Upper lobe of left lung (tissue), 6 donors: ENCODE measurements around the gene KDM8. TPM values are rescaled to one million over a fixed set of nuclear protein-coding genes. Genes with fewer than 3 reads are reported as not detected.
A peak's percentile ranks its signal among the peaks of the same experiment; 100 is the strongest.

Source experiments
- ATAC-seq, 2 donors: fragments of 200-7000 bp; cut with Tn5 transposase; one replicate each; pipeline ENCODE4 v1.9.1; 2022; ENCODE audit warnings: mild to moderate bottlenecking in 2 of 2, moderate library complexity in 2 of 2; ENCODE audit not compliant: low FRiP score in 2 of 2
- DNase-seq, 2 donors: peaks; one replicate each; pipeline ENCODE4 v3.0.0-alpha.2; 2019 to 2020
- H3K27ac ChIP-seq, 4 donors: fragments of 200-600 bp; sonication (generic); one replicate each; pipeline ENCODE4 v1.5.1; 2016 to 2019
- H3K27me3 ChIP-seq, 4 donors: fragments of 200-600 bp; sonication (generic); one replicate each; pipeline ENCODE4 v1.5.1; 2017 to 2019
- H3K36me3 ChIP-seq, 4 donors: fragments of 200-600 bp; sonication (generic); one replicate each; pipeline ENCODE4 v1.5.1; 2016 to 2019
- H3K4me1 ChIP-seq, 4 donors: fragments of 200-600 bp; sonication (generic); one replicate each; pipeline ENCODE4 v1.5.1; 2018 to 2019
- H3K4me3 ChIP-seq, 4 donors: fragments of 200-600 bp; sonication (generic); one replicate each; pipeline ENCODE4 v1.5.1; 2017 to 2019; ENCODE audit warnings: mild to moderate bottlenecking in 2 of 4, moderate library complexity in 1 of 4
- H3K9me3 ChIP-seq, 4 donors: fragments of 200-600 bp; sonication (generic); one replicate each; pipeline ENCODE4 v1.5.1; 2018 to 2019
- CTCF ChIP-seq, 6 experiments: fragments of 450-650 bp in 4 of 6; fragments of 200-600 bp in 2 of 6; sonication (generic) in 2 of 6; IDR thresholded peaks; one replicate each; pipeline ENCODE4 v1.5.1; 2016 to 2019; ENCODE audit warnings: antibody characterized with exemption in 6 of 6
- EP300 ChIP-seq, 4 donors: sonication (generic); formaldehyde crosslinking; IDR thresholded peaks; one replicate each; pipeline ENCODE4 v1.5.1; 2017; ENCODE audit warnings: antibody characterized with exemption in 4 of 4, control low read depth in 2 of 4
- POLR2A ChIP-seq, 4 donors: fragments of 450-650 bp; IDR thresholded peaks; one replicate each; pipeline ENCODE4 v1.5.1; 2016 to 2017; ENCODE audit warnings: antibody characterized with exemption in 4 of 4, mild to moderate bottlenecking in 2 of 4
- POLR2AphosphoS5 ChIP-seq, 2 donors: sonication (generic); formaldehyde crosslinking; IDR thresholded peaks; one replicate each; pipeline ENCODE4 v1.5.1; 2017; ENCODE audit warnings: antibody characterized with exemption in 2 of 2
- WGBS, 2 donors: methylation state at CpG; one replicate each; pipeline ENCODE4 v1.1.5; 2017 to 2018; 5-methylcytosine and 5-hydroxymethylcytosine counted together
- total RNA-seq, 6 donors: library from RNA; depleted of rRNA in 4 of 6; stranded (reverse); fragments of >200 nt in 4 of 6; gene quantifications; one replicate each; pipeline versions ENCODE4 v1.1.0 to v1.2.1, GENCODE V29; 2016 to 2021
- donor health status: DM: no; HTN: no; CAD: no; lungs with moderate emphysema.
- donor health status: DM: no; HTN: yes; CAD: no; lungs with severe emphysema.

The KDM8 gene
- total RNA-seq, 6 donors from 2014 or later = 5.1 to 50.3 (median 6.2) TPM

- Histone ChIP-seq H3K4me3 (no peak overlapping the region), H3K4me1 (no peaks in the 10 kb centered on the region), H3K9me3 (no peaks in the 10 kb centered on the region), H3K27me3 (no peaks in the 10 kb centered on the region), H3K27ac (no peak overlapping the region), H3K36me3 (peaks cover 7 to 72% (median 38%) of the 10 kb centered on the region in 4 donors)
- no peak for ATAC-seq
- DNase-seq = no peak
- WGBS, 2 donors = 91 to 93% methylated on average over 19 of the region's 19 CpGs
- TF ChIP-seq POLR2AphosphoS5 (IDR thresholded peaks at IDR 0.05) (no peak), CTCF (IDR thresholded peaks at IDR 0.05) (no peak), POLR2A (IDR thresholded peaks at IDR 0.05) (no peak), EP300 (IDR thresholded peaks at IDR 0.05) (no peak)
Measured at GRCh38 chr16:27214084-27214961, 11.0 kb downstream of the KDM8 start.

- no peaks in the 10 kb centered on the region for H3K4me1 ChIP-seq
- no peaks in the 10 kb centered on the region for H3K27me3 ChIP-seq
- H3K36me3 ChIP-seq = peaks cover under 1 to 71% (median 30%) of the 10 kb centered on the region in 4 donors
- TF ChIP-seq EP300 (IDR thresholded peaks at IDR 0.05) (no peak), POLR2AphosphoS5 (IDR thresholded peaks at IDR 0.05) (no peak), CTCF (IDR thresholded peaks at IDR 0.05) (no peak), POLR2A (IDR thresholded peaks at IDR 0.05) (no peak)
- ATAC-seq (no peak), DNase-seq (no peak)
- no peak overlapping the region for H3K27ac ChIP-seq
- WGBS, 2 donors = 87 to 90% methylated on average over 6 to 7 of the region's 7 CpGs
- no peak overlapping the region for H3K4me3 ChIP-seq
- no peaks in the 10 kb centered on the region for H3K9me3 ChIP-seq
Measured at GRCh38 chr16:27215660-27216059, 12.3 kb downstream of the KDM8 start.

- Histone ChIP-seq H3K36me3 (peaks cover 0 to 66% (median 27%) of the 10 kb centered on the region in 4 donors), H3K4me1 (no peaks in the 10 kb centered on the region), H3K27ac (no peak overlapping the region), H3K9me3 (no peaks in the 10 kb centered on the region), H3K4me3 (no peak overlapping the region), H3K27me3 (no peaks in the 10 kb centered on the region)
- DNase-seq (no peak), ATAC-seq (no peak)
- 90 to 93% methylated on average over 11 to 16 of the region's 16 CpGs for WGBS, 2 donors
- TF ChIP-seq POLR2AphosphoS5 (IDR thresholded peaks at IDR 0.05) (no peak), CTCF (IDR thresholded peaks at IDR 0.05) (no peak), EP300 (IDR thresholded peaks at IDR 0.05) (no peak), POLR2A (IDR thresholded peaks at IDR 0.05) (no peak)
Measured at GRCh38 chr16:27216297-27216885, 13.1 kb downstream of the KDM8 start.

GRCh38 chr16:27217256-27217655 is 13.9 kb downstream of the KDM8 start:
- TF ChIP-seq POLR2A (IDR thresholded peaks at IDR 0.05) (no peak), POLR2AphosphoS5 (IDR thresholded peaks at IDR 0.05) (no peak), CTCF (IDR thresholded peaks at IDR 0.05) (no peak), EP300 (IDR thresholded peaks at IDR 0.05) (no peak)
- Histone ChIP-seq H3K4me3 (no peak overlapping the region), H3K36me3 (peaks cover 0 to 59% (median 25%) of the 10 kb centered on the region in 4 donors), H3K27ac (no peak overlapping the region), H3K9me3 (no peaks in the 10 kb centered on the region), H3K4me1 (peaks cover 0 to 6% (median 0%) of the 10 kb centered on the region in 4 donors), H3K27me3 (no peaks in the 10 kb centered on the region)
- ATAC-seq = peak in 1 of 2 donors; percentile 62
- DNase-seq = no peak
- 77 to 90% methylated on average over 10 of the region's 10 CpGs for WGBS, 2 donors
